WTC11 (cell line): Measurements from ENCODE around the gene F5.

ENCODE experiments used
- TF ChIP-seq, protein P1 (sequence below): sonication (generic); formaldehyde crosslinking; IDR thresholded peaks from 2 replicates; pipeline ENCODE4 v1.8.1; 2023; ENCODE audit warnings: mild to moderate bottlenecking, missing genetic modification reagents, moderate library complexity
- TF ChIP-seq, protein P2 (sequence below): fragments of 200-600 bp; IDR thresholded peaks from 2 replicates; pipeline ENCODE4 v1.8.0; 2022; ENCODE audit warnings: antibody characterized with exemption

DNA sequence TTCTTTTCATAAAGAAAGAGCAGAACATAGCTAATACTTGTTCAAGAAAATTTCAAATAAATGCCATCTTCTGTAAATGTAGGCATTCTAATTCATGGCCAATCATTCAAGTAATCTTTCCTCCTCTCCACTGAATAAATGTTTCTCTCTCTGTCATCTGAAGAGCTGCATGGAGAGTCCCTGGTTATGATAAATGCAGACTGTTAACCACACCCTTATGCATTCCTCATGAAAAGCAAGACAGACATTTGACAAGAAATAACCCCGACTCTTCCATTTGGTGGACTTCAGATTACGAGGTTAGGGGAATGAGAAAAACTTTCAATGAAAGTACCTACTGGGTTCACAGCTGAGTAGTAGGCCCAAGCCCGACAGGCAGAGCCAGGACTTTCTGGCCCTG lies 55.8 kb downstream of the F5 start:
- TF ChIP-seq, protein P1, sequence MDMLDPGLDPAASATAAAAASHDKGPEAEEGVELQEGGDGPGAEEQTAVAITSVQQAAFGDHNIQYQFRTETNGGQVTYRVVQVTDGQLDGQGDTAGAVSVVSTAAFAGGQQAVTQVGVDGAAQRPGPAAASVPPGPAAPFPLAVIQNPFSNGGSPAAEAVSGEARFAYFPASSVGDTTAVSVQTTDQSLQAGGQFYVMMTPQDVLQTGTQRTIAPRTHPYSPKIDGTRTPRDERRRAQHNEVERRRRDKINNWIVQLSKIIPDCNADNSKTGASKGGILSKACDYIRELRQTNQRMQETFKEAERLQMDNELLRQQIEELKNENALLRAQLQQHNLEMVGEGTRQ, result no peak
- TF ChIP-seq, protein P2, sequence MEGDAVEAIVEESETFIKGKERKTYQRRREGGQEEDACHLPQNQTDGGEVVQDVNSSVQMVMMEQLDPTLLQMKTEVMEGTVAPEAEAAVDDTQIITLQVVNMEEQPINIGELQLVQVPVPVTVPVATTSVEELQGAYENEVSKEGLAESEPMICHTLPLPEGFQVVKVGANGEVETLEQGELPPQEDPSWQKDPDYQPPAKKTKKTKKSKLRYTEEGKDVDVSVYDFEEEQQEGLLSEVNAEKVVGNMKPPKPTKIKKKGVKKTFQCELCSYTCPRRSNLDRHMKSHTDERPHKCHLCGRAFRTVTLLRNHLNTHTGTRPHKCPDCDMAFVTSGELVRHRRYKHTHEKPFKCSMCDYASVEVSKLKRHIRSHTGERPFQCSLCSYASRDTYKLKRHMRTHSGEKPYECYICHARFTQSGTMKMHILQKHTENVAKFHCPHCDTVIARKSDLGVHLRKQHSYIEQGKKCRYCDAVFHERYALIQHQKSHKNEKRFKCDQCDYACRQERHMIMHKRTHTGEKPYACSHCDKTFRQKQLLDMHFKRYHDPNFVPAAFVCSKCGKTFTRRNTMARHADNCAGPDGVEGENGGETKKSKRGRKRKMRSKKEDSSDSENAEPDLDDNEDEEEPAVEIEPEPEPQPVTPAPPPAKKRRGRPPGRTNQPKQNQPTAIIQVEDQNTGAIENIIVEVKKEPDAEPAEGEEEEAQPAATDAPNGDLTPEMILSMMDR, result no peak
